M059J (cell line): ENCODE measurements around the gene CYSRT1. TPM values are rescaled to one million over a fixed set of nuclear protein-coding genes. Genes with fewer than 3 reads are reported as not detected.
"Not testable (repeated sequence)": the region's sequence is repeated elsewhere in the genome, so short reads cannot be mapped to it uniquely, and the experiment has no call there.

Experiments
- DNase-seq: peaks from one replicate; pipeline ENCODE4 v3.0.0-alpha.2; 2012; ENCODE audit warnings: low read depth
- total RNA-seq: library from RNA; depleted of rRNA; stranded (reverse); fragments of >200 nt; shearing (Covaris generic); gene quantifications from 2 replicates; pipeline ENCODE4 v1.2.3, GENCODE V29; 2014

The CYSRT1 gene
- total RNA-seq, 1 experiment from 2014 or later = 1.0 TPM

- peak; percentile 45 for DNase-seq
Measured at GRCh38 chr9:137237759-137238726, 13.1 kb downstream of the CYSRT1 start.

- not testable (repeated sequence) for DNase-seq
Measured at GRCh38 chr9:137239541-137240200, 14.7 kb downstream of the CYSRT1 start.

- DNase-seq = peak; percentile 80
Measured at GRCh38 chr9:137240318-137240840, 15.4 kb downstream of the CYSRT1 start.

- DNase-seq = peak; percentile 100
Measured at GRCh38 chr9:137240841-137241489, 16.0 kb downstream of the CYSRT1 start, which contains the start of gene TUBB4B. TSS of gene TUBB4B (plus strand) at chr9:137241287. CDS start at chr9:137241361, 74 bp downstream.

- peak; percentile 58 for DNase-seq
Measured at GRCh38 chr9:137241490-137242268, 16.7 kb downstream of the CYSRT1 start.

GRCh38 chr9:137242269-137243203 is 17.6 kb downstream of the CYSRT1 start:
- DNase-seq = no peak

- not testable (repeated sequence) for DNase-seq
Measured at GRCh38 chr9:137243266-137243625, 18.3 kb downstream of the CYSRT1 start.

GRCh38 chr9:137243626-137244485 is 18.9 kb downstream of the CYSRT1 start:
- DNase-seq = peak; percentile 62

GRCh38 chr9:137244486-137245449 is 19.8 kb downstream of the CYSRT1 start:
- no peak for DNase-seq

GRCh38 chr9:137245450-137246421 is 20.8 kb downstream of the CYSRT1 start:
- DNase-seq = no peak

GRCh38 chr9:137247135-137247915 is 22.4 kb downstream of the CYSRT1 start:
- DNase-seq = no peak

GRCh38 chr9:137247916-137248175 is 22.9 kb downstream of the CYSRT1 start:
- no peak for DNase-seq

GRCh38 chr9:137250329-137251193 is 25.6 kb downstream of the CYSRT1 start:
- DNase-seq = no peak

GRCh38 chr9:137251194-137251461 is 26.2 kb downstream of the CYSRT1 start, which contains the start of gene STPG3:
TSS of gene STPG3 (plus strand) at chr9:137251286. CDS start at chr9:137251287, 1 bp downstream.
- DNase-seq = no peak
